ENCODE data around the gene IGF2BP2. TPM values are rescaled to one million over a fixed set of nuclear protein-coding genes. Genes with fewer than 3 reads are reported as not detected.

The IGF2BP2 gene
- polyA plus RNA-seq, 1 experiment: 9.9 TPM

DNA sequence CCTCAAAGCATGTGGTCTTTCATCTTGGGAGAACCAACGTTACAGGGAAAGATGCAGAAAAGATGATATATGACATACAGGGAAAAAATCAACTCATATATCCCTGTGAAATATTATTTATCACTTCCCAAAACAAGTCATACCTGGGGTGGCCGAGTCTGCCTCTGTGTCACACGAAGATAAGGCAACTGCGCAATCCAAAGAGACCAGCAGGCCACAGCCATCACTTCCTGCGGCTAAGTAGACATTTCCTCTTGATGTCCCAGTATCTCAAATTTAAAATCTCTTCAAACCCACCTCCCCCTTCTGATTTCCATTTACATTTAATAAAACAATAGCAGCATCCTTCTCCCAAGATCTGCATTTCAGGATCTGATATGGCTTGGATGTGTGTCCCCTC, 71.5 kb downstream of the IGF2BP2 start:
- ChIA-PET CTCF (interaction anchor here (0.6 kb wide), 1 partner anchor 89 kb away, joined by 4 read pairs; no protein-coding TSS in a partner anchor), POLR2A (interaction anchor here (0.7 kb wide), 1 partner anchor 88 kb away, joined by 3 read pairs; no protein-coding TSS in a partner anchor)
- H3K4me3 ChIP-seq (ENCODE audit: low read depth, low read length): no peak overlapping the region
- no peak overlapping the region for H3K27ac ChIP-seq (ENCODE audit: low read depth, low read length)
- no peak for DNase-seq (ENCODE audit: low read depth, low spot score)
- H3K9me3 ChIP-seq (ENCODE audit: control insufficient read depth, insufficient read depth, low read length): no peaks in the 10 kb centered on the region
- no peak for TF ChIP-seq CTCF (IDR thresholded peaks at IDR 0.05; ENCODE audit: low read depth, low read length)
- H3K27me3 ChIP-seq (ENCODE audit: control insufficient read depth, insufficient read depth, low read length): no peaks in the 10 kb centered on the region

GRCh38 chr3:185750702-185751101, 74.1 kb downstream of the IGF2BP2 start:
- DNase-seq (ENCODE audit: low read depth, low spot score): no peak
- POLR2A ChIA-PET: no interaction called here
- Histone ChIP-seq H3K27ac (ENCODE audit: low read depth, low read length) (no peak overlapping the region), H3K27me3 (ENCODE audit: control insufficient read depth, insufficient read depth, low read length) (no peaks in the 10 kb centered on the region), H3K9me3 (ENCODE audit: control insufficient read depth, insufficient read depth, low read length) (no peaks in the 10 kb centered on the region), H3K4me3 (ENCODE audit: low read depth, low read length) (no peak overlapping the region)
- no peak for TF ChIP-seq CTCF (IDR thresholded peaks at IDR 0.05; ENCODE audit: low read depth, low read length)
- CTCF ChIA-PET: interaction anchor here (0.5 kb wide), 1 partner anchor 57 kb away, joined by 5 read pairs; no protein-coding TSS in a partner anchor

GRCh38 chr3:185750015-185750414, 74.8 kb downstream of the IGF2BP2 start:
- no peak for TF ChIP-seq CTCF (IDR thresholded peaks at IDR 0.05; ENCODE audit: low read depth, low read length)
- POLR2A ChIA-PET: no interaction called here

DNA sequence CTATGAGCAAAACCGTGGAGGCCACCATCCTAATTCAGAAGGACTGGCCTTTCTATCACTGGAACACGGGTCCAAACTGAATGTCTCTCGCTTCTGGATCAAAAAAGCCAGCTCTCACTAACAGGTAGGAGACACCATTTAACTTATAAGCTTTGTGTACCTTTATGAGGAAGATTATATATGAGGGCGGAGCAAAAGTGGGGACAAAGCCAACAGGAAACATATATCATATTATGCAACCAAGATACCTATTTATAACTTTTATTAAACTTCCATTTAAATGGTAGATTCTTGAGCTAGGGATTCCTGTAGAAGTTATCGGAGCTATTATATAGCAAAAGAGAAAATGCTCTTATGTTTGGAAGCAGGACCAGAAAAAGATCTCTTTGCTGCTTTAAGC, 78.4 kb downstream of the IGF2BP2 start:
- peak overlapping the region; percentile 71 for H3K27ac ChIP-seq (ENCODE audit: low read depth, low read length)
- POLR2A ChIA-PET: interaction anchor here (0.7 kb wide), 1 partner anchor 86 kb away, joined by 5 read pairs; no protein-coding TSS in a partner anchor
- CTCF ChIA-PET: interaction anchor here (0.6 to 2.4 kb wide), 4 partner anchors 12 to 197 kb away, joined by 3 to 18 read pairs (median 6); no protein-coding TSS in a partner anchor
- H3K9me3 ChIP-seq (ENCODE audit: control insufficient read depth, insufficient read depth, low read length): no peaks in the 10 kb centered on the region
- H3K27me3 ChIP-seq (ENCODE audit: control insufficient read depth, insufficient read depth, low read length): no peaks in the 10 kb centered on the region
- H3K4me3 ChIP-seq (ENCODE audit: low read depth, low read length): no peak overlapping the region
- no peak for DNase-seq (ENCODE audit: low read depth, low spot score)
- TF ChIP-seq CTCF (IDR thresholded peaks at IDR 0.05; ENCODE audit: low read depth, low read length): no peak

More at GRCh38 chr3:185750015-185750414, 74.8 kb downstream of the IGF2BP2 start:
- CTCF ChIA-PET: interaction anchor here (0.7 kb wide), 1 partner anchor 18 kb away, joined by 4 read pairs; no protein-coding TSS in a partner anchor
- Histone ChIP-seq H3K27ac (ENCODE audit: low read depth, low read length) (no peak overlapping the region), H3K4me3 (ENCODE audit: low read depth, low read length) (no peak overlapping the region), H3K9me3 (ENCODE audit: control insufficient read depth, insufficient read depth, low read length) (no peaks in the 10 kb centered on the region), H3K27me3 (ENCODE audit: control insufficient read depth, insufficient read depth, low read length) (no peaks in the 10 kb centered on the region)
- no peak for DNase-seq (ENCODE audit: low read depth, low spot score)

DNA sequence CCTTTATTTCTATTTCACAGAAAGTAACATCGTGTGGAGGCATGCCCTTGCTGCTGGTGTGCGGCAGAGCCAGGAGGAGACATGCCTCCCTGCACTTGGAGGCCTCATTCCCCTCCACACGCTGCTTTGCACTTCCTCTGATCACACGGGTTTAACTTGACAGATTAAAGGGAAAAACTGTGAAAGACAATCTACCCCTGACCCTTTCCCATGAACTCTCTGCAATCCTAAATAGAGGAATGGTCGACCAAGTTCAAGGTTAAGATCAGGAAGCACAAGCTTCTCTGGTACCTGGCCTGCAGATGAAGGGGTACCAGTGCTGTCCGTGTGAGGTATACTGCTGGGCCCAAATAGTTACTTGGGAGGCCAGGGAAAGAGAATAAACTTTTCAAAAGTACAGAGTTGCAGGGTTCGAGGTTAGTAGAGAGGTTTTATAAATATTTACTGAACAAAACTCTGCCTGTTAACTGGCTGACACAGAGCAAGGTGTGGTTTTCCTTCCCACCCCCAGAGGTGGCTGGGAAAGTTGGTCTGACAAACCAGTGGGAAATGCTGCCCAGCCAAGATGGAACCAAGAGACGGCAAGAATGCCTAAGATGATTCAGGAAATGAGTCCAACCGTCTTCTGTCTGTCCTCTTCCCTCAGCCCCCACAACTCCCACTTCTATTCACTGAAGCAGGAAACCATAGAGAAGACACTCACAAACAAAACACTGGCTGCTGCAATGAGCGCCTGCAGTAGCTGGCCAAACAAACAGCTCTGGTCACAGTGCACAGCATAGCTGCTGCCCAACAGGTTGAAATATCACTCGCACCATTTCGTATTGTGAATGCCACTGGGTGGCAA, 79.6 kb downstream of the IGF2BP2 start:
- POLR2A ChIA-PET: interaction anchor here (0.5 to 0.9 kb wide), 4 partner anchors 11 to 85 kb away, joined by 3 to 9 read pairs (median 6); no protein-coding TSS in a partner anchor
- Histone ChIP-seq H3K27ac (ENCODE audit: low read depth, low read length) (peak overlapping the region; percentile 71), H3K4me3 (ENCODE audit: low read depth, low read length) (no peak overlapping the region), H3K27me3 (ENCODE audit: control insufficient read depth, insufficient read depth, low read length) (no peaks in the 10 kb centered on the region), H3K9me3 (ENCODE audit: control insufficient read depth, insufficient read depth, low read length) (no peaks in the 10 kb centered on the region)
- CTCF ChIA-PET: interaction anchor here (0.7 to 2.4 kb wide), 4 partner anchors 9 to 23 kb away, joined by 3 to 18 read pairs (median 6); no protein-coding TSS in a partner anchor
- DNase-seq (ENCODE audit: low read depth, low spot score): peak; percentile 64
- TF ChIP-seq CTCF (IDR thresholded peaks at IDR 0.05; ENCODE audit: low read depth, low read length): no peak

All from AG04450 (cell line).